Tibial nerve (tissue), 4 donors: ENCODE data around the gene ALPP. TPM values are rescaled to one million over a fixed set of nuclear protein-coding genes. Genes with fewer than 3 reads are reported as not detected.
"Not testable (repeated sequence)": the region's sequence is repeated elsewhere in the genome, so short reads cannot be mapped to it uniquely, and the experiment has no call there.

Experiments
- DNase-seq, 2 donors: peaks; one replicate each; pipeline ENCODE4 v3.0.0-alpha.2; 2019; ENCODE audit warnings: low spot score in 2 of 2
- H3K27ac ChIP-seq, 4 donors: fragments of 200-600 bp; sonication (generic) in 3 of 4; one replicate each; pipeline ENCODE4 v1.5.1; 2017 to 2019; ENCODE audit warnings: mild to moderate bottlenecking in 1 of 4
- H3K27me3 ChIP-seq, 2 donors: fragments of 200-600 bp; sonication (generic) in 1 of 2; one replicate each; pipeline versions ENCODE4 v1.5.1 to v1.6.0; 2017 to 2019
- H3K36me3 ChIP-seq, 3 donors: fragments of 200-600 bp; sonication (generic); one replicate each; pipeline ENCODE4 v1.5.1; 2018 to 2019
- H3K4me1 ChIP-seq, 4 donors: fragments of 200-600 bp; sonication (generic) in 3 of 4; one replicate each; pipeline ENCODE4 v1.5.1; 2017 to 2019
- H3K4me3 ChIP-seq, 4 donors: fragments of 200-600 bp; sonication (generic) in 3 of 4; one replicate each; pipeline ENCODE4 v1.5.1; 2017 to 2019; ENCODE audit warnings: mild to moderate bottlenecking in 1 of 4, moderate library complexity in 1 of 4
- H3K9me3 ChIP-seq, 4 donors: fragments of 200-600 bp; sonication (generic) in 3 of 4; one replicate each; pipeline ENCODE4 v1.5.1; 2017 to 2019
- CTCF ChIP-seq, 5 experiments: fragments of 200-600 bp in 3 of 5; fragments of 450-650 bp in 2 of 5; sonication (generic) in 3 of 5; IDR thresholded peaks; one replicate each; pipeline ENCODE4 v1.5.1; 2016 to 2019; ENCODE audit warnings: antibody characterized with exemption in 5 of 5, mild to moderate bottlenecking in 3 of 5, moderate library complexity in 2 of 5
- EP300 ChIP-seq, 2 donors: sonication (generic); formaldehyde crosslinking; IDR thresholded peaks; one replicate each; pipeline ENCODE4 v1.6.1; 2017; ENCODE audit warnings: antibody characterized with exemption in 2 of 2, mild to moderate bottlenecking in 1 of 2
- POLR2A ChIP-seq, 2 donors: fragments of 450-650 bp; IDR thresholded peaks; one replicate each; pipeline ENCODE4 v1.6.1; 2017; ENCODE audit warnings: antibody characterized with exemption in 2 of 2, mild to moderate bottlenecking in 2 of 2, moderate library complexity in 2 of 2
- WGBS, 2 donors: methylation state at CpG; one replicate each; pipeline ENCODE4 v1.1.5; 2018; 5-methylcytosine and 5-hydroxymethylcytosine counted together
- total RNA-seq, 4 donors: library from RNA; depleted of rRNA; stranded (reverse); fragments of >200 nt; gene quantifications; one replicate each; pipeline ENCODE4 v1.1.0, GENCODE V29; 2016

Gene ALPP
- total RNA-seq, 4 donors from 2014 or later: not detected

DNA sequence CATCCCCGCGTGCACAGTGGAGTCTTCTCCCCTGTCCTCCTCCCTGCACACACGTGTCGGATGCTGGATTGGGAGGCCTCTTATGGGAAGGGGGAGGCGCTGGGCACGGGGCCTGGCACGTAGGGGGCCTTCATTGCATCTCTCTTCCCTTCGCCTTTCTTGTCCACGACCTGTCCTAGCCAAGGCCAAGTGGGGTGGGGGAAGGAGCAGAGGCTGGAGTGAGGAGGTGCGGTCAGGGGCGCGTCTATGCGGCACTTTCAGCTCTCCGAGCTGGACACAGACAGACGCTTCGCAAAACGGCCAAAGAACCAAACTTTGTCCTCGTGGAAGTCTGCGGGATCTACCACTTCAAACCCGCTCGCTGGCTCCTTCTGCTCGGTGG is 41.5 kb downstream of the ALPP start:
- H3K36me3 ChIP-seq: no peaks in the 10 kb centered on the region

GRCh38 chr2:232420463-232421188 is 42.1 kb downstream of the ALPP start:
- WGBS, 2 donors: 0 to 1% methylated on average over 15 to 34 of the region's 79 CpGs
- TF ChIP-seq CTCF (IDR thresholded peaks at IDR 0.05) (no peak), POLR2A (IDR thresholded peaks at IDR 0.05) (no peak), EP300 (IDR thresholded peaks at IDR 0.05) (no peak)
- Histone ChIP-seq H3K27ac (no peak overlapping the region), H3K9me3 (peaks cover 0 to 11% (median 0%) of the 10 kb centered on the region in 4 donors), H3K4me1 (peaks cover 0 to 29% (median 5%) of the 10 kb centered on the region in 4 donors), H3K27me3 (peaks cover 0 to 73% of the 10 kb centered on the region in 2 donors), H3K36me3 (no peaks in the 10 kb centered on the region), H3K4me3 (peak overlapping the region in 1 of 4 donors; percentile 19)
- no peak for DNase-seq

More for the DNA sequence above, 41.5 kb downstream of the ALPP start:
- WGBS, 2 donors: 4 to 7% methylated on average over 15 to 18 of the region's 22 CpGs
- Histone ChIP-seq H3K27ac (no peak overlapping the region), H3K4me1 (peaks cover 0 to 29% (median 5%) of the 10 kb centered on the region in 4 donors), H3K9me3 (peaks cover 0 to 11% (median 0%) of the 10 kb centered on the region in 4 donors), H3K27me3 (peaks cover 0 to 74% of the 10 kb centered on the region in 2 donors), H3K4me3 (no peak overlapping the region)
- TF ChIP-seq CTCF (IDR thresholded peaks at IDR 0.05): no peak
- TF ChIP-seq EP300 (IDR thresholded peaks at IDR 0.05): no peak
- TF ChIP-seq POLR2A (IDR thresholded peaks at IDR 0.05): no peak
- no peak for DNase-seq

DNA sequence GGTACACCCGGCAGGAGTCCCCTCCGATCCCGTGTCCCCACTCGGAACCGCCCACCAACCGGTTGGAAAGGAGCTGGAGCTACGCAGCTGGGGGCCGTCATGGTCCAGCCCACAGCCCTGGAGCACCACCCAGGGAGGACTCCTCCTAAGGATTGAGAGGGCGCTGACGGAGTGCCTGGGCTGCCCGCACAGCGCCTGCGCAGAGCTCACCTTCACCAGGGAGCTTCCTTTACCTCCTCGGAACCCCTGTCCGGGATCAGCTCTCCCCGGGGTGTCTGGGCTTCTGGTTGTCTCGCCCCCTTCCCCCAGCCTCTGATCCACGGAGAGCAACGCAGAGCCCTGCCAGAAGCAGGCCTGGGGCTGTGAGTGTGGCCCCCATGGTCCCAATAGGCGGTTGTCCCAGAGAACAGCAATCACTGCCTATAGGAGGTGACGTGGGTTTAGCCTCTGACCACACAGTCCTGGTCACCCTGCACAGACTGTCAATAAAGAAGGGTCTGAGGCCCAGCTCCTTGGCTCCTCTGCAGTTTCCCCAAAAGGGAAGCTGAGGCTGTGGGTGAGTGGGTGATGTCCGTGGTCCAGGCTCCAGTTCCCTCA is 42.7 kb downstream of the ALPP start:
- Histone ChIP-seq H3K4me3 (no peak overlapping the region), H3K9me3 (peaks cover 0 to 11% (median 0%) of the 10 kb centered on the region in 4 donors), H3K4me1 (peaks cover 0 to 29% (median 5%) of the 10 kb centered on the region in 4 donors), H3K27me3 (peaks cover 0 to 67% of the 10 kb centered on the region in 2 donors), H3K27ac (no peak overlapping the region), H3K36me3 (no peaks in the 10 kb centered on the region)
- TF ChIP-seq EP300 (IDR thresholded peaks at IDR 0.05): no peak
- TF ChIP-seq CTCF (IDR thresholded peaks at IDR 0.05): no peak
- TF ChIP-seq POLR2A (IDR thresholded peaks at IDR 0.05): no peak
- 34 to 37% methylated on average over 13 to 18 of the region's 22 CpGs for WGBS, 2 donors
- DNase-seq: no peak

GRCh38 chr2:232422051-232422450 is 43.5 kb downstream of the ALPP start:
- Histone ChIP-seq H3K4me3 (no peak overlapping the region), H3K4me1 (peaks cover 0 to 29% (median 5%) of the 10 kb centered on the region in 4 donors), H3K9me3 (peaks cover 0 to 11% (median 0%) of the 10 kb centered on the region in 4 donors), H3K27ac (no peak overlapping the region), H3K27me3 (peaks cover 0 to 60% of the 10 kb centered on the region in 2 donors), H3K36me3 (no peaks in the 10 kb centered on the region)
- DNase-seq: no peak
- 89 to 93% methylated on average over 10 of the region's 10 CpGs for WGBS, 2 donors
- no peak for TF ChIP-seq EP300 (IDR thresholded peaks at IDR 0.05)

GRCh38 chr2:232422996-232423395 is 44.4 kb downstream of the ALPP start:
- not testable (repeated sequence) for H3K27ac ChIP-seq, H3K4me3 ChIP-seq, DNase-seq, H3K36me3 ChIP-seq
- Histone ChIP-seq H3K4me1 (peaks cover 0 to 29% (median 5%) of the 10 kb centered on the region in 4 donors), H3K9me3 (peaks cover 0 to 11% (median 0%) of the 10 kb centered on the region in 4 donors), H3K27me3 (peaks cover 0 to 51% of the 10 kb centered on the region in 2 donors)
- WGBS, 2 donors: 38 to 51% methylated on average over 3 of the region's 3 CpGs

DNA sequence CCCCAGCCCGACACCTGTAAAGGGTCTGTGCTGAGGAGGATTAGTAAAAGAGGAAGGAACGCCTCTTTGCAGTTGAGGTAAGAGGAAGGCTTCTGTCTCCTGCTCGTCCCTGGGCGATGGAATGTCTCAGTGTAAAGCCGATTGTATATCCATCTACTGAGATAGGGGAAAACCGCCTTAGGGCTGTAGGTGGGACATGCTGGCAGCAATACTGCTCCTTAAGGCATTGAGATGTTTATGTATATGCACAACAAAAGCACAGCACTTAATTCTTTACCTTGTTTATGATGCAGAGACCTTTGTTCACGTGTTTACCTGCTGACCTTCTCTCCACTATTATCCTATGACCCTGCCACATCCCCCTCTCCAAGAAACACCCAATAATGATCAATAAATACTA is 44.9 kb downstream of the ALPP start:
- 41 to 43% methylated on average over 7 of the region's 7 CpGs for WGBS, 2 donors
- peaks cover 0 to 27% (median 5%) of the 10 kb centered on the region in 4 donors for H3K4me1 ChIP-seq
- H3K27me3 ChIP-seq: peaks cover 0 to 47% of the 10 kb centered on the region in 2 donors
- H3K36me3 ChIP-seq, H3K27ac ChIP-seq, H3K4me3 ChIP-seq, DNase-seq: not testable (repeated sequence)
- H3K9me3 ChIP-seq: peaks cover 0 to 11% (median 0%) of the 10 kb centered on the region in 4 donors
